Lung (tissue), 12 donors: ENCODE measurements around the gene PLB1. TPM values are rescaled to one million over a fixed set of nuclear protein-coding genes. Genes with fewer than 3 reads are reported as not detected.
A peak's percentile ranks its signal among the peaks of the same experiment; 100 is the strongest.
"Not testable (repeated sequence)": the region's sequence is repeated elsewhere in the genome, so short reads cannot be mapped to it uniquely, and the experiment has no call there.

ENCODE experiments used
- ATAC-seq: fragments of 200-7000 bp; cut with Tn5 transposase; one replicate; pipeline ENCODE4 v1.9.1; 2020; ENCODE audit warnings: moderate number of reproducible peaks; ENCODE audit not compliant: insufficient read depth, low FRiP score
- DNase-seq, 3 donors: peaks; one replicate each; pipeline ENCODE4 v3.0.0-alpha.2; 2013 to 2017
- H3K27ac ChIP-seq, 2 donors: one replicate each; pipeline ENCODE4 v1.5.1; 2013; ENCODE audit warnings: mild to moderate bottlenecking in 2 of 2, moderate library complexity in 2 of 2, control low read depth in 1 of 2, inconsistent platforms in 1 of 2, low read depth in 1 of 2, low read length in 1 of 2
- H3K27me3 ChIP-seq, 3 donors: one replicate each; pipeline ENCODE4 v1.5.1; 2013; ENCODE audit warnings: low read length in 2 of 3; ENCODE audit not compliant: control insufficient read depth in 3 of 3, insufficient read depth in 3 of 3
- H3K36me3 ChIP-seq, 4 donors: one replicate each; pipeline ENCODE4 v1.5.1; 2013; ENCODE audit warnings: low read length in 4 of 4, mild to moderate bottlenecking in 1 of 4, moderate library complexity in 1 of 4; ENCODE audit not compliant: control insufficient read depth in 4 of 4, insufficient read depth in 4 of 4
- H3K4me1 ChIP-seq, 5 donors: one replicate each; pipeline ENCODE4 v1.5.1; 2013; ENCODE audit warnings: low read length in 5 of 5, mild to moderate bottlenecking in 2 of 5, moderate library complexity in 1 of 5; ENCODE audit not compliant: control insufficient read depth in 5 of 5, insufficient read depth in 5 of 5
- H3K4me3 ChIP-seq: one replicate; pipeline ENCODE4 v1.5.1; 2013; ENCODE audit warnings: mild to moderate bottlenecking, control low read depth, moderate library complexity
- H3K9ac ChIP-seq, 2 donors: one replicate each; pipeline ENCODE4 v1.5.1; 2013; ENCODE audit warnings: low read length in 2 of 2, control low read depth in 1 of 2; ENCODE audit not compliant: insufficient read depth in 1 of 2
- H3K9me3 ChIP-seq, 4 donors: one replicate each; pipeline ENCODE4 v1.5.1; 2013; ENCODE audit warnings: low read length in 3 of 4, mild to moderate bottlenecking in 1 of 4, moderate library complexity in 1 of 4; ENCODE audit not compliant: control insufficient read depth in 4 of 4, insufficient read depth in 3 of 4
- CTCF ChIP-seq: IDR thresholded peaks from 2 replicates; pipeline ENCODE4 v1.5.1; 2012; ENCODE audit warnings: mild to moderate bottlenecking; ENCODE audit errors: control extremely low read depth, extremely low read depth
- WGBS, 2 donors: extraction: QIAGEN DNeasy Blood & Tissue Kit; methylation state at CpG; one replicate each; pipeline ENCODE4 v1.1.7; 2013; 5-methylcytosine and 5-hydroxymethylcytosine counted together
- polyA plus RNA-seq, 2 donors: library from polyadenylated mRNA; stranded (reverse); fragments of 200-250 nt; gene quantifications; one replicate each; pipeline ENCODE4 v1.2.1, GENCODE V29; 2013
- total RNA-seq, 2 donors: library from RNA; depleted of rRNA in 1 of 2; stranded (reverse); fragments of >200 nt in 1 of 2; gene quantifications; one replicate each; pipeline ENCODE4 v1.2.1, GENCODE V29; 2014 to 2021
- donor health status: control.
- donor health status: control.
- donor health status: Bipolar disorder and iron deficiency.
- donor health status: healthy.
- donor health status: DM: yes; HTN: yes; CAD: no.

PLB1 gene
- total and polyA plus RNA-seq, 4 donors = 1.0 to 10.3 (median 6.7) TPM

GRCh38 chr2:28665041-28665704 lies 169.3 kb downstream of the PLB1 start:
- no peaks in the 10 kb centered on the region for H3K36me3 ChIP-seq
- no peaks in the 10 kb centered on the region for H3K27me3 ChIP-seq
- peak overlapping the region in 1 of 2 donors; percentile 36 for H3K9ac ChIP-seq
- H3K27ac ChIP-seq = peak overlapping the region in 1 of 2 donors; percentile 54
- no peak overlapping the region for H3K4me3 ChIP-seq
- DNase-seq (peak; percentile 92 to 97 (median 97)), ATAC-seq (peak; percentile 48)
- 55 to 78% methylated on average over 8 of the region's 8 CpGs for WGBS, 2 donors
- H3K4me1 ChIP-seq = peaks cover 8 to 44% (median 22%) of the 10 kb centered on the region in 5 donors
- H3K9me3 ChIP-seq = no peaks in the 10 kb centered on the region
- no peak for TF ChIP-seq CTCF

GRCh38 chr2:28665811-28666377 lies 170.0 kb downstream of the PLB1 start:
- not testable (repeated sequence) for H3K4me3 ChIP-seq, H3K36me3 ChIP-seq, H3K9ac ChIP-seq, H3K9me3 ChIP-seq, ATAC-seq, H3K27ac ChIP-seq, H3K27me3 ChIP-seq, DNase-seq
- peaks cover 8 to 44% (median 22%) of the 10 kb centered on the region in 5 donors for H3K4me1 ChIP-seq
- WGBS, 2 donors = 82 to 86% methylated on average over 4 of the region's 4 CpGs

- Histone ChIP-seq H3K27me3 (no peaks in the 10 kb centered on the region), H3K36me3 (no peaks in the 10 kb centered on the region), H3K9me3 (no peaks in the 10 kb centered on the region), H3K27ac (no peak overlapping the region), H3K9ac (no peak overlapping the region), H3K4me1 (peaks cover 4 to 39% (median 22%) of the 10 kb centered on the region in 5 donors), H3K4me3 (no peak overlapping the region)
- ATAC-seq (no peak), DNase-seq (peak in 2 of 3 donors; percentile 31 to 39)
- no peak for TF ChIP-seq CTCF
- 82% methylated on average over 8 of the region's 8 CpGs for WGBS, 2 donors
Measured at GRCh38 chr2:28666496-28667184, 170.8 kb downstream of the PLB1 start.

- Histone ChIP-seq H3K4me1 (peaks cover 4 to 34% (median 22%) of the 10 kb centered on the region in 5 donors), H3K36me3 (no peaks in the 10 kb centered on the region), H3K9me3 (no peaks in the 10 kb centered on the region), H3K27ac (no peak overlapping the region), H3K9ac (no peak overlapping the region), H3K4me3 (no peak overlapping the region), H3K27me3 (no peaks in the 10 kb centered on the region)
- 95 to 97% methylated on average over 6 of the region's 6 CpGs for WGBS, 2 donors
- no peak for TF ChIP-seq CTCF
- ATAC-seq = no peak
- DNase-seq = no peak
Measured at GRCh38 chr2:28667261-28667660, 171.4 kb downstream of the PLB1 start.
